Brain microvascular endothelial cell (primary cell): Measurements from ENCODE around the gene TELO2.

Experiments
- DNase-seq: peaks from one replicate; pipeline ENCODE4 v3.0.0-alpha.2; 2020
- H3K27ac ChIP-seq: fragments of 250-450 bp; sonication (Bioruptor Pico); 2 replicates; pipeline ENCODE4 v1.5.1; 2020; ENCODE audit warnings: mild to moderate bottlenecking, moderate library complexity
- H3K27me3 ChIP-seq: fragments of 250-450 bp; sonication (Bioruptor Pico); replicated peaks from 2 replicates; pipeline ENCODE4 v1.5.1; 2020; ENCODE audit warnings: mild to moderate bottlenecking
- H3K36me3 ChIP-seq: fragments of 250-450 bp; sonication (Bioruptor Pico); replicated peaks from 2 replicates; pipeline ENCODE4 v1.5.1; 2020; ENCODE audit warnings: mild to moderate bottlenecking
- H3K4me3 ChIP-seq: 2 replicates; pipeline ENCODE4 v1.5.1; 2011; ENCODE audit warnings: low read depth, mild to moderate bottlenecking, control low read depth, low read length, moderate library complexity
- in situ Hi-C: cut with HindIII; loops from 2 replicates; pipeline ENCODE4 v1.10.0; 2017; ENCODE audit warnings: low sequenced_read_pairs, low pct_ligation_motif_present
- TF ChIP-seq, protein P1 (sequence below): IDR thresholded peaks from 2 replicates; pipeline ENCODE4 v1.5.1; 2011; ENCODE audit warnings: low read depth, mild to moderate bottlenecking, moderate library complexity, low read length, control low read depth, inconsistent platforms; ENCODE audit errors: missing control alignments

Gene TELO2

DNA sequence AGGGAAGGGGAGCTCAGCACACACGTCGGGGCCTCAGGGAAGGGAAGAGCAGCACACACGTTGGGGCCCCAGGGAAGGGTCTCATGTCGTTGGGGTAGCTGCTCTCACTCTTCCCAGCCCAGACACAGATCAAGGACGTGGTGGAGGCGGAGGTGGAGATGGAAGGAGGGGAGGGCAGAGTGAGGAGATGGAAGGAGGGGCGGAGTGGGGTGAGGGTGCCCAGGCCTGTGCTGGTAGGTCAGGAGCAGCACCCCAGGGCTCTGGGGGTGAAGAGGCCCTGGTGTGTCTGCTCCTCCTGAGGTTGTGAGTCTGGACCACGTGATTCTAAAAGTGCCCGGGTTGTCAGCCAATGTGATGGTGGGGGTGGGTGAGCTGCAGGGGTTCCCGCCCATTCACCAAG, 33.2 kb upstream of the TELO2 start:
- DNase-seq, result no peak
- peaks cover 19% of the 10 kb centered on the region for H3K36me3 ChIP-seq
- no peak overlapping the region for H3K4me3 ChIP-seq
- in situ Hi-C loops, result no loop called here
- H3K27me3 ChIP-seq, result no peaks in the 10 kb centered on the region
- TF ChIP-seq, protein P1, sequence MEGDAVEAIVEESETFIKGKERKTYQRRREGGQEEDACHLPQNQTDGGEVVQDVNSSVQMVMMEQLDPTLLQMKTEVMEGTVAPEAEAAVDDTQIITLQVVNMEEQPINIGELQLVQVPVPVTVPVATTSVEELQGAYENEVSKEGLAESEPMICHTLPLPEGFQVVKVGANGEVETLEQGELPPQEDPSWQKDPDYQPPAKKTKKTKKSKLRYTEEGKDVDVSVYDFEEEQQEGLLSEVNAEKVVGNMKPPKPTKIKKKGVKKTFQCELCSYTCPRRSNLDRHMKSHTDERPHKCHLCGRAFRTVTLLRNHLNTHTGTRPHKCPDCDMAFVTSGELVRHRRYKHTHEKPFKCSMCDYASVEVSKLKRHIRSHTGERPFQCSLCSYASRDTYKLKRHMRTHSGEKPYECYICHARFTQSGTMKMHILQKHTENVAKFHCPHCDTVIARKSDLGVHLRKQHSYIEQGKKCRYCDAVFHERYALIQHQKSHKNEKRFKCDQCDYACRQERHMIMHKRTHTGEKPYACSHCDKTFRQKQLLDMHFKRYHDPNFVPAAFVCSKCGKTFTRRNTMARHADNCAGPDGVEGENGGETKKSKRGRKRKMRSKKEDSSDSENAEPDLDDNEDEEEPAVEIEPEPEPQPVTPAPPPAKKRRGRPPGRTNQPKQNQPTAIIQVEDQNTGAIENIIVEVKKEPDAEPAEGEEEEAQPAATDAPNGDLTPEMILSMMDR, result no peak
- no peak overlapping the region for H3K27ac ChIP-seq

DNA sequence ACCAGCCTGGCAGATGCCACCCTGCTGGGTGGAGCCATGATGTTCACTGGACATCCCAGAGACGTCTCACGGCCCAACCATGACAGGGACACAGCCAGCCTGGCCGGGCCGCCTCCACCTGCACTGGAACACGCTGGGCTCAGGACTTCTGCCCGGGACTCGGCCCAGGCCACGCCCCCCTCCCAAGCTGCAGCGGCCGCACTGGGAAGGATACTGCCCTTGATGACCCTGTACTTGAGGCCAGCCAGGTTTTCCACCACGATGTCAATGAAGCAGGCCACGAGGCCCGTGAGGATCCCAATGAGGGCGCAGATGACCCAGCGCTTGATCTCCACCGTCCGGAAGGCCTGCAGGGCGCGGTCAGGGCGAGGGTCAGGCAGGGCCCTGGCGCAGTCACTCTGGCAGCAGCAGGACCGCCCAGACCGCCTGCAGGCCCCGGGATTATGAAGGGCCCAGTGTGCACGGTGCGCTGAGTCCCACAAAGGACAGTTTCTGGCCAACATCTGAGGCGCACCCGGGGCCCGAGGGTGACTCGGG, 32.5 kb upstream of the TELO2 start:
- peaks cover 16% of the 10 kb centered on the region for H3K36me3 ChIP-seq
- DNase-seq, result no peak
- no peaks in the 10 kb centered on the region for H3K27me3 ChIP-seq
- no peak overlapping the region for H3K27ac ChIP-seq
- TF ChIP-seq, protein P1, result no peak
- in situ Hi-C loops, result no loop called here
- H3K4me3 ChIP-seq, result no peak overlapping the region

DNA sequence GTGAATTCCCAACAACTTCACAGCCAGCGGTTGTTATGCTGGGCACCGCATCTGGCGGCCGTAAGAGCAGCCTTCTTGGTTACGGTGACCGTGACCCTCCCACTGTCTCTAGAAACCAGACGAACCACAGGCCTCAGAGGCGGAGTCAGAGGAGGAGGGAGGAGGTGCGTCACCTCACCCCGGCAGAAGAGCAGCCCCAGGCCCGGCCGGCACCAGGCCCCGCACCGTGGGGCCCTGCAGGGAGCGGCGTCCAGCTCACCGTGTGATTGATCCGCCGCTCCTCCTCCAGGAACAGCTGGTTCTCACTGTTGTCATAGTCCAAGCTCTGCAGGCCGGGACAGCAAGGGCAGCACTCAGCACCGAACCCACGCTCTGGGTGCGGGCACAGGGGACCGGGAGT, 32.0 kb upstream of the TELO2 start:
- Histone ChIP-seq H3K36me3 (peaks cover 16% of the 10 kb centered on the region), H3K4me3 (no peak overlapping the region), H3K27ac (no peak overlapping the region), H3K27me3 (no peaks in the 10 kb centered on the region)
- no peak for DNase-seq
- in situ Hi-C loops, result no loop called here
- TF ChIP-seq, protein P1, result no peak

DNA sequence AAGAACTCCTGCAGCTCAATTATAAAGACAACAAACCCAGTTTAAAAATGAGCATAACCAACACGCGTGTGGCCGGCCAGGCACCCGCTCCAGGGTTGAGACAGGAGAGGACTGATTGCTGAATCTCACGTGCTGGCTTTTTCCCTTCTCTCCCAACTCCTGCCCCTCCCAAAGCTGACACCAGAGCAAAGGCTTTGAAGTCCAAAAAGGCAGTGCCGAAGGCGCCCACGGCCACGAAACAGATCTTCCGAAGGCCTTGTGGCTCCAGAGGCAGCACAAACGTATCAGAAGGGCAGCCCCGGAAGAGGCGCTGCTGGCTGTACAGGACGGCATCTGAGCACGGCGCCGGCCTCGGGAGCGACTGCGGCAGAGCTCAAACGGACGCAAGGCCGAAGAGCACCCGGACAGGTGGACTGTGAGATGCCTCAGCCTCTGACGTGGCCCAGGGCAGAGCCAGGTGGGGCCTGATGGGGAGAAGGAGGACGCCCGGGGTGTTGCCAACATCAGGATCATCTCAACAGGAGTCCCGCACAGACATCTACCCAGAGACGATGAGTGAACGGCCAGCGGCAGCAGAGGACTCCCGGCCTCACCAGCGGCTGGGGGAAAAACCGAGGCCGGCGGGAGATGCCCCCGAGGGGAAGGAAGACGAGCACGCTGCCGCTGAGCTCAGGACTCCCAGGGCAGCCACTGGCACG, 28.8 kb upstream of the TELO2 start:
- H3K27ac ChIP-seq, result no peak overlapping the region
- DNase-seq, result no peak
- peaks cover 13% of the 10 kb centered on the region for H3K36me3 ChIP-seq
- in situ Hi-C loops, result no loop called here
- H3K27me3 ChIP-seq, result no peaks in the 10 kb centered on the region
- no peak overlapping the region for H3K4me3 ChIP-seq
- TF ChIP-seq, protein P1, result no peak

DNA sequence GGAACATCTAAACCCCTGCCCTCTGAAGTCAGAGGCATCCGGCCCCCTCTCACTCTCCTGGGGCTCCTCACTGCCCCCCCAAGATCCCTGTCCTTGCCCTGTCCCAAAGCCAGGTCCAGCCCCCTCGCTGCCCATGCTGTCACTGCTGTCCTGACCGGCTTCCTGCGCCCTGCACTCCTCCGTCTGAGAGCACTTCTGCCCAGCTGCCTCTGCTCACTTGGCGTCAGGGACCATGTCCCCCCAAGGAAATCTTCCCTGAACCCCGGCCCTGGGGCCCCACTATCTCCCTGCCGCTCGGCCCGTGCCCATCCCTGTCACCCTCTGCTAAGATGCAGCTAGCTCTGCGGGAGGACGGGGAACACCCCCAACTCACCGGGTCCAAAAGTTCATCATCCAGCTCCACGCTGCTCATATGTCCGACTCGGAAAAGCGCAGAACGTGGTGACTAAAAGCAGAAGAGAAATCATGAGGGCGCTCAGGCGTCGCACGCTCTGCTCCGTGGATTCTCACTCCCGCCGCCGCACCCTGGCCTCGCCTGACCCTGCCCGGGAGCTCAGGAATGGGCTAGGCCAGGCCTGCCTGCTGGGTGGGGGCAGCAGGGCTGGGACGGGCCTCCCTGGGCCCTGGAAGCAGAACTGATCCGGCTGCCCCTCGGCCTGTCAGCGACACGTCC, 28.1 kb upstream of the TELO2 start:
- TF ChIP-seq, protein P1, result no peak
- Histone ChIP-seq H3K27ac (no peak overlapping the region), H3K36me3 (peaks cover 13% of the 10 kb centered on the region)

More for the DNA sequence above, 28.1 kb upstream of the TELO2 start:
- no peak for DNase-seq
- Histone ChIP-seq H3K4me3 (no peak overlapping the region), H3K27me3 (no peaks in the 10 kb centered on the region)
- in situ Hi-C loops, result no loop called here
